Inferior parietal cortex (tissue), 1 donor: ENCODE measurements around the gene KRT6A.

Experiments used
- DNase-seq: peaks from one replicate; pipeline ENCODE4 v3.0.0-alpha.2; 2016; ENCODE audit errors: extremely low spot score

KRT6A gene

DNA sequence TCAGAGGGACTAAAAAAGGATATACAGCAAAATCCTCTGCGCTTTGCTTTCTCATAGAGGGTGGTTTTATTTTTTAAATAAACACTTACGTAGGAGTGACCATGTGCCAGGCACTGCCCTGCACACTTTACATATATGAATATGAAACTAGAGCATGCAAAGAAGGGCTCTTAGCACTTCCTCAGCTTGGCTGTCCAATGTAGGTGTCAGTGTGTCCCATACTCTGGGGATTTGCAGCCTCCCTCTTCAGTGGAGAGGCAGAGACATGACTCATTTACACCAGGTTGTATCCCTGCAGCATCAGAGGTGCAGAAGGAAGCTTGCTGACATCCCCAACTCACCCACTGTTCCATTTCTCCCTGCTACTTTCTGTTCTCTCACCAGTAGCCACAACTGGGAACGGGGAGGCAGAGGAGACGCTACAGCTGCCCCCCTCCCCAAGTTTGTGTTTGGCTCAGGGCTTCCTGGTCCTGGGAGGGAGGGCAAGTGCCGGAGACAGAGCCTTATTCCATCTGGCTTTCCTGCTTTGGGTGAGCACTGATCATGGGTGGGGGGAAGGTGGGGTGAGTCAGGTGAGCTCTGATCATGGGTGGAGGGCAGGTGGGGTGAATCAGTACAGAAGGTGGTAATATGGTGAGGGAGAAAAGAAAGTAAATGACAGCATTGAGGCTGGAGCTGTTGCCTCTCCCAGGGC lies 32.0 kb upstream of the KRT6A start:
- DNase-seq, result no peak

- DNase-seq, result no peak
Measured at GRCh38 chr12:52524241-52524897, 31.3 kb upstream of the KRT6A start.

GRCh38 chr12:52523824-52524223 lies 30.8 kb upstream of the KRT6A start:
- DNase-seq, result no peak

GRCh38 chr12:52522346-52523011 lies 29.4 kb upstream of the KRT6A start:
- DNase-seq, result no peak

GRCh38 chr12:52521568-52522266 lies 28.7 kb upstream of the KRT6A start:
- DNase-seq, result no peak

DNA sequence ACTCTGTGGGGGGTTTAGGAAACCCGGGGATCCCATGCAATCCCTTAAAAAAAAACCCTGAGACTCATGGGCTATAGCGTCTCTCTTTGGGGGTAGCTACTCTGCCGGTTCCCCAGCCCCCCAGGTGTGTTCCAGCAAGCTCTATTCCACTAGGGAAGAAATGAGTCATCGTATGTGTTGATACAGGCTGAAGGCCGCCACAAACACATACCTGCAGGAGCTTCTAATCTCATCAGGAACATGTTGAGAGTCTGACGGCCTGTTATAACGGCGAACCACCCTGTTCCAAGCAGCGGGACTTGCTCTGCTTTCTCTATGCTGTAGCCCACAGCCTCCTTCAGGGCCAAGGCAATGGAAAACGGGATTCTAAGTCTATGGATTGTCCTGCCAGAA lies 28.1 kb upstream of the KRT6A start:
- no peak for DNase-seq

GRCh38 chr12:52519826-52520662 lies 27.0 kb upstream of the KRT6A start, which contains the start of gene KRT5:
KRT5 (minus strand) TSS chr12:52520394; CDS start chr12:52520296, 98 bp downstream.
- no peak for DNase-seq

GRCh38 chr12:52519387-52519703 lies 26.3 kb upstream of the KRT6A start:
- DNase-seq, result no peak

DNA sequence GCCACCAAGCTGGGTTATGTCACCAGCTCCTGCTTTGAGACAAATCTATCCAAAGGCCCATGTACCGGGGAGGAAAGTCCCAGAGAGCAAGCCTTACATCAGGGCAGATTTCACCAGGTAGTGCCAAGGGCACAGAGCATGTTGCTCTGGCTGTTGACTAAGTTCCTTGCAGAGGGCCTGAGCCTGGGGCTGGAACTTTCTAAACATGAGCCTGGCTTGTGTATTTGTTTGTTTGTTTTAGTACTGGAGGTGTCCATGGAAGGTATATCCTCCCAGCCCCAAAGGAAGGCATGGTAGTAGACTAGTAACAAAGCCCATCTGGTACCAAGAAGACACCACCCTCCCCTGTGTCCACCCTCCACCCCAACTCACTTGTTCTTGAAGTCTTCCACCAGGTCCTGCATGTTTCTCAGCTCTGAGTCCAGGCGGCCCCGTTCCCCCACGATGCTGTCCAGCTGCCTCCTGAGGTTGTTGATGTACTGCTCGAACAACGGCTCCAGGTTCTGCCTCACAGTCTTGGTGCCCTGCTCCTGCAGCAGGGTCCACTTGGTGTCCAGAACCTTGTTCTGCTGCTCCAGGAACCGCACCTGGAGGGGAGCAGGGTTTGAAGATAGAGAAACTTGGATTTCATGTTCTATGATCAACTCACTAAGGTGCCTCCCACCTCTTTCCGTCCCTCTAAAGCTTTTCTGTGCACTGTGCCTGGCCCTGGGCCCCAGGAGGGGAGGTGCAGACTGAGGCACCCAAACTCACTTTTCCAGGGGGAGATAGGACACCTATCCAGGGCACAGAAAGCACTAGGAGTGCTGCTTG lies 25.7 kb upstream of the KRT6A start:
- DNase-seq, result no peak

DNA sequence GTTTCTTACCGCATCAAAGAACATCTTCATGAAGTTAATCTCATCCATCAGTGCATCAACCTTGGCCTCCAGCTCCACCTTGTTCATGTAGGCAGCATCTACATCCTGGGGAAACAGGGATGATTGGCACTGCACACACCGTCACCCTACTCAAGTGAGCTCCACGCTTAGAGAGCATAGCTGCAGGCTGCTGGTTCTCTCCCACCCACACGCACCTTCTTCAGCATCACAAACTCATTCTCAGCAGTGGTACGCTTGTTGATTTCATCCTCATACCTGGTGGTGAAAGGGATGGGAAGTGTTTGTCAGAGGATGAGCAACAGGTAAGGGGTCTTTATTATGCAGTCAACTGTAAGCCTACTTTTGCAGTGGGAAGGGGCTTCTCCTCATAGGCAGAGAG lies 24.8 kb upstream of the KRT6A start:
- DNase-seq, result no peak

DNA sequence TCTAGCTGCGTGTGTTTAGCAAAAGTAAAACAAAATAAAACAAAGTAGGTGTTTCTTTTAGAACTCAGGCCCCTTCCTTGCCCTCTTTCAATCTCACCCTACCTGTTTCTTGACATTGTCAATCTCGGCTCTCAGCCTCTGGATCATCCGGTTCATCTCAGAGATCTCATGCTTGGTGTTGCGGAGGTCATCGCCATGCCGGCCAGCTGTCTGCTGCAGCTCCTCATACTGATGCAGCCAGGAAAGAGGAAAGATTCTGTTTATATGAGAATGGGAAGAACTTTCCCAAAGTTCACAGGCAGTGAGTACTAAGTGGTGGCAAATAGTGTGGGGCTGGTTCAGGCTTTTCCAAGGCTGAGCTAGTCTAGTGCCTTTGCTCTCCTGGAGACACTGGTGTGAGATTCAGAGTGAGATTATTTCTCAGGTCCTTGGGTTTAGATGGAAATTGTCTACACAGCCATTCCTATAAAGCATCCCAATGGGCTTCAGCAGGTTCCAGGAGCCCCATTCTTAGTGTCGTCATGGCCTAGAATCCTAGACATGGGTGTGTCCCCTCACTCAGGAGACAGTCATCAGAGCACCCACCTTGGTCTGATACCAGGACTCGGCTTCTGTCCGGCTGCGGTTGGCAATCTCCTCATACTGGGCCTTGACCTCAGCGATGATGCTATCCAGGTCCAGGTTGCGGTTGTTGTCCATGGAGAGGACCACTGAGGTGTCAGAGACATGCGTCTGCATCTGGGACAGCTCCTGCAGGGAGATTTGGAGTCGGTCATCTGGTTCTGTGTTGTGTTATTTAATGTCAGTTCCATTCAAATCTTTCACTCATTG lies 24.2 kb upstream of the KRT6A start:
- no peak for DNase-seq

DNA sequence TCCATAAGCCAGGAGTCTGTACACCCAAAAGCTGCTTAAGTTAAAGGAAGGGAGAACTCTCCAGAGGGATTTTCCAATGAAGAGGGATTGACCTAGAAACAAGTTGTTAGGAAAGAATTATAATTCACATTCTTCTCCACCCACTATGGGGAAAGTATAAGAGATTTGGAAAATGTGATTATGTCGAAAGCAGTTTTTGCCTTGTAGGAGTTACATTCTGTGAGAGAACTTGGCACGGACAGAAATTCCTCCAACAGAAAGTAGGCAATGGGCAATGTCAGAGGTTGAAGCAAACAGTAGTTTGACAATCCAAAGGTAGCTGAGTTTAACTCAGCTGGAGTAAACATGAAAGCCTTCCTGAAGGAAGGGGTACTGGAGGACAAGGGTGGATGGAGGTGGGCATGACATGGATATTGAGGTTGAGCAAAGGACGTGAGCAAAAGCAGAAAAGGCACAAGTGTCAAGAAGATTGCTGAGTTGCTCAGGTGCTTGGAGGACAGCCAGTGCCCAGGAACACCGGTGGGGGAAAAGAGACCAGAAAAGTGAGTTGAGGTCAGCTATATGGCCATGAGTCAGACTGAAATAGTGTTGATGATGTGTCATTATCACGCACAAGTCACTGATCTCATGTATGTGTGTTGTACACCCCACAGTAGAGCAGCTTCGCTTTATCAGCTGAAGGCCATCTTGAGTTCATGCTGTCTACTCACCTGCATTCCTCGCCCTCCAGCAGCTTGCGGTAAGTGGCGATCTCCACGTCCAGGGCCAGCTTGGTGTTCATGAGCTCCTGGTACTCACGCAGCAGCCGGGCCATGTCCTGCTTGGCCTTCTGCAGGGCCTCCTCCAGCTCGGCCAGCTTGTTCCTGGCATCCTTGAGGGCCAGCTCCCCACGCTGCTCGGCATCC lies 23.1 kb upstream of the KRT6A start:
- DNase-seq, result no peak

DNA sequence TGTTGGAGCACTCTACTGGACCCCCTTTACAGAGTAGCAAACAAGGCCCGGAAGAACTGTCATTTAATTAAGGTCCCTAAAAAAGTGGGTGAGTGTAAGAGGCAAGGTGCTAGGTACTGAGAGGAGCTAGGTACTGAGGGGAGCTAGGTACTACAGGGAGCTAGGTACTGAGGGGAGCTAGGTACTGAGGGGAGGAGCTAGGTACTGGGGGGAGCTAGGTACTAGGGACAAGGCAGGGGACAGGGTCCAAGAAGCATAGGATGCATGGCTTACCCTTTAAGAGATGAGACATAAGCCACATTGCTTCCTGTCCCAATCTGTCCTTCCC lies 22.2 kb upstream of the KRT6A start:
- DNase-seq, result no peak

GRCh38 chr12:52514471-52515318 lies 21.6 kb upstream of the KRT6A start:
- DNase-seq, result no peak

GRCh38 chr12:52513736-52514135 lies 20.7 kb upstream of the KRT6A start:
- DNase-seq, result no peak

- no peak for DNase-seq
Measured at GRCh38 chr12:52508211-52508610, 15.2 kb upstream of the KRT6A start.

DNA sequence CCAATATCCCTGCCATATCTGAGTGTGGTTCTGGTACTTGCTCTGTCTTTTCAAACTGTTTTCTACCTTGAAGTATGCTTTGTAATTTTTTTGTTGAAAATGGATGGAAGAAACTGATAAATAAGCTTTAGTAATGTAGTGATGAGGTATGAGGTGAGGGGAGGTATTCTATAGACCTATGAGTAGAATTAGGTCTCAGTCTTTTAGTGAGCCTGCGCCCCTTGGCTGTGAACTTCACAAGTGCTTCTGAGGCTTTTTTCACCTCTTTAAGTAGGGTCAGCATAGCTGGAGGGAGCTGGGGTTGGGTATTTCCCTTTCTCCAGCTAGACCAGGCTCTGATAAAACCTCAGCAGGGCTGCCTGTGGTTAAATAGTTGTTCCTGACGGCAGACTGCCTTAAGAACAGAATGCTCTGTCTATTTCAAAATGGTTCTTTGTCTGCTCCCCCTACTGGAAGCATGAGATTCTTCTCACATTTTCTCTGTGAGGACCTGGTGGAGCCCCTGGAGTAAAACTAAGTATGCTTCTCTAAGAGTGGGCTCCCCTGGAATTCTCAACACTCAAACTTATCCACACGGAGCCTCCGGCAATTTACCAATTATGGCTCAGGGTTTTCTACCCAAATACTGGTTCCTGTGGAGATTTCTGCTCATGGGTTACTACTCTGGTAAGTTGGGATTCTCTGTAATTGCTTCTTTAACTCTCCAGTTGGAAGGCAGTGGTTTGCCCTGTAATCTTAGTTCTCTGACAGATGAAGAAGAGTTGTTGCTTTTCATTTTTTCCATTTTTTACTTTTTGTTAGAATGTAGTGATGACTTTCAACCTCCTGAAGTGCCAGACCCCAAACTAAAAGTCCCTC lies 14.0 kb upstream of the KRT6A start:
- no peak for DNase-seq
